AG04449 (cell line): ENCODE results near the gene ADAMTS17.

Experiments used
- CTCF ChIA-PET: fragments of 350-600 bp; formaldehyde crosslinking; extraction: SDS; loops from one replicate; lab custom pipeline; 2021; ENCODE audit warnings: antibody characterized with exemption; lab: Yijun Ruan, JAX
- POLR2A ChIA-PET: fragments of 400-600, 350-600 bp; formaldehyde crosslinking; extraction: SDS; loops from one replicate; lab custom pipeline; 2020; ENCODE audit warnings: antibody characterized with exemption, inconsistent platforms; lab: Yijun Ruan, JAX
- DNase-seq: peaks from one replicate; pipeline ENCODE4 v3.0.0-alpha.2; 2010; ENCODE audit warnings: low read depth, low spot score
- H3K4me3 ChIP-seq: 2 replicates; pipeline ENCODE4 v1.5.1; 2011; ENCODE audit warnings: low read depth, mild to moderate bottlenecking, control low read depth, low read length
- TF ChIP-seq, protein P1 (sequence below): IDR thresholded peaks from one replicate; pipeline ENCODE4 v1.5.1; 2011; ENCODE audit warnings: mild to moderate bottlenecking, moderate library complexity, low read length, control low read depth, inconsistent platforms; ENCODE audit not compliant: insufficient read depth; ENCODE audit errors: missing control alignments

The ADAMTS17 gene

DNA sequence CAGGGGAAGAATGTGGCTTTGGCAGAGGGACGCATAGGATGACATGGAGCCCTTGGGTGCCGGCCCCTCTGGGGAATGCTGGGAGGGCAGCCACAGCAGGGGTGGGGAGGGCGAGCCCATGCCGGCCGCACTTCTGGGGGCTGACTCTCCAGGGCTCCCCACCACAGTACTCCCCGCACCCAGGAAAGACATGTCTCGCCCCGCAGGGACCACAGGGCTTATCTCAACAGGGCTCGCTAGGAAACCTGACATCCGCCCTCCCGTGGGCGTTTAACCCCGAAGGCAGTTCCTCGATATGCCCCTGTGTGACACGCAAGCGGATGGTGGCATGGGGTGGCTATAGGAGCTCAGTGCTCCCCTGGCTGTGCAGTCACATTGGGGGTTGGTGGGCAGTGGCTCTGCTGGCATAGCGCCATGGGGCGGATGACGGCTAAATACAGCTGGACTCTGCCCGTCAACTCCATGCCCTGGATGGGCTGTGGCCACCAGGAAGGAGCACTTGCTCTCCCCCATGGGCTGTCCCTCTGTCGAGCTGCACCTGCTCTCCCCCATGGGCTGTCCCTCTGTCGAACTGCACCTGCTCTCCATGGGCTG lies 141.4 kb downstream of the ADAMTS17 start:
- TF ChIP-seq, protein P1, sequence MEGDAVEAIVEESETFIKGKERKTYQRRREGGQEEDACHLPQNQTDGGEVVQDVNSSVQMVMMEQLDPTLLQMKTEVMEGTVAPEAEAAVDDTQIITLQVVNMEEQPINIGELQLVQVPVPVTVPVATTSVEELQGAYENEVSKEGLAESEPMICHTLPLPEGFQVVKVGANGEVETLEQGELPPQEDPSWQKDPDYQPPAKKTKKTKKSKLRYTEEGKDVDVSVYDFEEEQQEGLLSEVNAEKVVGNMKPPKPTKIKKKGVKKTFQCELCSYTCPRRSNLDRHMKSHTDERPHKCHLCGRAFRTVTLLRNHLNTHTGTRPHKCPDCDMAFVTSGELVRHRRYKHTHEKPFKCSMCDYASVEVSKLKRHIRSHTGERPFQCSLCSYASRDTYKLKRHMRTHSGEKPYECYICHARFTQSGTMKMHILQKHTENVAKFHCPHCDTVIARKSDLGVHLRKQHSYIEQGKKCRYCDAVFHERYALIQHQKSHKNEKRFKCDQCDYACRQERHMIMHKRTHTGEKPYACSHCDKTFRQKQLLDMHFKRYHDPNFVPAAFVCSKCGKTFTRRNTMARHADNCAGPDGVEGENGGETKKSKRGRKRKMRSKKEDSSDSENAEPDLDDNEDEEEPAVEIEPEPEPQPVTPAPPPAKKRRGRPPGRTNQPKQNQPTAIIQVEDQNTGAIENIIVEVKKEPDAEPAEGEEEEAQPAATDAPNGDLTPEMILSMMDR = no peak
- H3K4me3 ChIP-seq = no peak overlapping the region
- POLR2A ChIA-PET = no interaction called here
- DNase-seq = no peak
- CTCF ChIA-PET = no interaction called here

DNA sequence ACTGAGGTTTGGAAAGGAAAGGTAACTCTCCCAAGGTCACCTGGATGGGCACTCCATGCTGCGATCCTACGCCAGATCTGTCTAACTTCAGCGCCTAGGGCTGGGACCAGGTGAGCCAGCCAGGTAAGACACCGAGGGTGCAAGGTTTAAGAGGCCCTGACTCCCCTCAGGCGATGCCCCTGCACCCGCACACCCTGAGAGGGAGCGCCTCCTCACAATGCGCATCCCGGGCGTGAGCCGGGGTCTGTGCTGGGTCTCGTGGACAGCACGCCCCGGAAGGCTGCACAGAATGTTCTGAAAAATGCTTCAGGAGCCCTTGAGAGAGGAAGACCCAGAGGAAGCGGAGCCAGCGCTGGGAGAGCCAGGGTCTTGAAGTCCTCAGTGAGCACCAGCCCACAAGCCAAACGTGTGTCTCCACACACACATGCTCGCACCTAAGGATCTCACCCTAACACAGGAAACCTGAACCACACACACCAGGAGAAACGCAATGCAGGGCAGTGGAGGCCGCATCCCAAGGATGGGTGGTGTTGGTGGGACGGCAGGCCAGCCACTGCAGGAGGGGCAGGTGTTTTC lies 142.0 kb downstream of the ADAMTS17 start:
- POLR2A ChIA-PET = no interaction called here
- no peak overlapping the region for H3K4me3 ChIP-seq
- TF ChIP-seq, protein P1 = no peak
- CTCF ChIA-PET = no interaction called here
- no peak for DNase-seq

DNA sequence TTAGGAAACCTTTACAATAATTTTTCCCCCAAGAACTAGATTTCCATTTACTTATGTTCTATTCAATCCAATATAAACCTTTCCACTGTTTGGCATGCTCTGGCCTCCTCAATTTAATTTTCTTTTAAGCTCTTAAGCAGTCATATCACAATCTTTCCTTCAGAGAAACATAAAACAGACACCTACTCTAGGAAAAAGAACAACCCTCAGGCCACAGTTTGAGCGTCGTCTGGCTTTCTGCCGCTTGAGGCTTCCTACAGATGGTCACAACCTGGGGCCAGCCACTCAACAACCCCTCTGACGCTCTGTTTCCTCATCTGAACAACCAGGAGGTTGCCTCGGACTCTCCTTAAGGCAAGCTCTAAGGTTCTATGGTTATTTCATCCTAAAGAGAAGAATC lies 143.3 kb downstream of the ADAMTS17 start:
- ChIA-PET CTCF (no interaction called here), POLR2A (no interaction called here)
- TF ChIP-seq, protein P1 = no peak
- H3K4me3 ChIP-seq = no peak overlapping the region
- no peak for DNase-seq

- DNase-seq = no peak
- TF ChIP-seq, protein P1 = no peak
- POLR2A ChIA-PET = no interaction called here
- no peak overlapping the region for H3K4me3 ChIP-seq
- CTCF ChIA-PET = no interaction called here
Observed at GRCh38 chr15:100196326-100197058, 145.3 kb downstream of the ADAMTS17 start.

- POLR2A ChIA-PET = no interaction called here
- DNase-seq = no peak
- no peak overlapping the region for H3K4me3 ChIP-seq
- CTCF ChIA-PET = no interaction called here
- TF ChIP-seq, protein P1 = no peak
Observed at GRCh38 chr15:100194996-100195395, 146.8 kb downstream of the ADAMTS17 start.

- ChIA-PET POLR2A (no interaction called here), CTCF (no interaction called here)
- H3K4me3 ChIP-seq = no peak overlapping the region
- TF ChIP-seq, protein P1 = no peak
- no peak for DNase-seq
Observed at GRCh38 chr15:100193277-100193860, 148.4 kb downstream of the ADAMTS17 start.
